Skin of body (tissue), 2 donors: ENCODE data around the gene AZIN2. TPM values are rescaled to one million over a fixed set of nuclear protein-coding genes. Genes with fewer than 3 reads are reported as not detected.
"Not testable (repeated sequence)": the region's sequence is repeated elsewhere in the genome, so short reads cannot be mapped to it uniquely, and the experiment has no call there.

Experiments used
- DNase-seq: peaks from one replicate; lab custom pipeline; 2025; lab: John Stamatoyannopoulos, UW
- total RNA-seq: library from RNA; depleted of rRNA; stranded (reverse); fragments of >200 nt; gene quantifications from one replicate; pipeline ENCODE4 v1.2.3, GENCODE V29; 2014

Gene AZIN2
- total RNA-seq, 1 donor from 2014 or later: 10.4 TPM

GRCh38 chr1:33057095-33057494 lies 23.9 kb upstream of the AZIN2 start:
- no peak for DNase-seq

- peak; percentile 69 for DNase-seq
Observed at GRCh38 chr1:33060579-33061083, 20.3 kb upstream of the AZIN2 start.

- DNase-seq: no peak
Observed at GRCh38 chr1:33061834-33062233, 19.1 kb upstream of the AZIN2 start.

- not testable (repeated sequence) for DNase-seq
Observed at GRCh38 chr1:33064284-33064683, 16.7 kb upstream of the AZIN2 start.

- DNase-seq: no peak
Observed at GRCh38 chr1:33065301-33065700, 15.7 kb upstream of the AZIN2 start.

GRCh38 chr1:33066477-33066876 lies 14.5 kb upstream of the AZIN2 start:
- not testable (repeated sequence) for DNase-seq

GRCh38 chr1:33068108-33068507 lies 12.8 kb upstream of the AZIN2 start:
- DNase-seq: not testable (repeated sequence)

GRCh38 chr1:33070628-33071027 lies 10.3 kb upstream of the AZIN2 start:
- no peak for DNase-seq

GRCh38 chr1:33072707-33073106 lies 8.2 kb upstream of the AZIN2 start:
- no peak for DNase-seq

GRCh38 chr1:33074193-33074945 lies 6.6 kb upstream of the AZIN2 start:
- DNase-seq: no peak

- no peak for DNase-seq
Observed at GRCh38 chr1:33078030-33078591, 2.8 kb upstream of the AZIN2 start.

GRCh38 chr1:33080373-33080772 lies 580 bp upstream of the AZIN2 start:
- DNase-seq: no peak

- DNase-seq: no peak
Observed at GRCh38 chr1:33081554-33082305, 777 bp downstream of the AZIN2 start.

GRCh38 chr1:33082575-33083108 lies 1.7 kb downstream of the AZIN2 start:
- no peak for DNase-seq

GRCh38 chr1:33085332-33085731 lies 4.4 kb downstream of the AZIN2 start:
- no peak for DNase-seq

- peak; percentile 37 for DNase-seq
Observed at GRCh38 chr1:33086384-33086850, 5.5 kb downstream of the AZIN2 start.

- no peak for DNase-seq
Observed at GRCh38 chr1:33087677-33088076, 6.7 kb downstream of the AZIN2 start.

- DNase-seq: no peak
Observed at GRCh38 chr1:33088119-33088906, 7.4 kb downstream of the AZIN2 start.

- DNase-seq: no peak
Observed at GRCh38 chr1:33089457-33089856, 8.5 kb downstream of the AZIN2 start.

GRCh38 chr1:33092438-33092837 lies 11.5 kb downstream of the AZIN2 start:
- no peak for DNase-seq

GRCh38 chr1:33093004-33093403 lies 12.1 kb downstream of the AZIN2 start:
- DNase-seq: no peak
